Right cardiac atrium (tissue), 5 donors: Measurements from ENCODE around the gene GABRB3. TPM values are rescaled to one million over a fixed set of nuclear protein-coding genes. Genes with fewer than 3 reads are reported as not detected.

Experiments used
- ATAC-seq, 2 donors: fragments of 200-7000 bp; cut with Tn5 transposase; one replicate each; pipeline versions ENCODE4 v1.8.0 to v1.9.1; 2020; ENCODE audit warnings: moderate library complexity in 2 of 2, mild to moderate bottlenecking in 1 of 2
- DNase-seq, 3 donors: peaks; one replicate each; pipeline ENCODE4 v3.0.0-alpha.2; 2020
- H3K27ac ChIP-seq: one replicate; pipeline ENCODE4 v1.5.1; 2013; ENCODE audit warnings: mild to moderate bottlenecking, low read length, control low read depth, moderate library complexity
- H3K27me3 ChIP-seq: one replicate; pipeline ENCODE4 v1.6.1; 2013; ENCODE audit not compliant: control insufficient read depth, insufficient read depth
- H3K4me1 ChIP-seq: one replicate; pipeline ENCODE4 v1.6.1; 2013; ENCODE audit warnings: low read length; ENCODE audit not compliant: control insufficient read depth, insufficient read depth
- H3K4me3 ChIP-seq: one replicate; pipeline ENCODE4 v1.5.1; 2013; ENCODE audit warnings: low read length, control low read depth
- H3K9me3 ChIP-seq: one replicate; pipeline ENCODE4 v1.6.1; 2013; ENCODE audit warnings: low read length; ENCODE audit not compliant: control insufficient read depth
- WGBS: extraction: QIAGEN DNeasy Blood & Tissue Kit; methylation state at CpG from one replicate; pipeline ENCODE4 v1.1.7; 2013; 5-methylcytosine and 5-hydroxymethylcytosine counted together
- intact Hi-C, 4 donors: fragments of 100-400 bp; cut with DNase I; formaldehyde crosslinking; loops; one replicate each; pipeline versions ENCODE4 v1.11.0 to v1.14.0; 2022 to 2023
- polyA plus RNA-seq: library from polyadenylated mRNA; stranded (reverse); fragments of 200-250 nt; gene quantifications from one replicate; pipeline ENCODE4 v1.2.3, GENCODE V29; 2013
- total RNA-seq, 4 donors: library from RNA; stranded (reverse); fragmentation: NEBNext Ultra II Directional; extraction: Animal tissue kit (Norgen Biotek cat#: 25700); gene quantifications; one replicate each; pipeline ENCODE4 v1.2.1, GENCODE V29; 2021
- donor health status: healthy with polysubstance abuse.
- donor health status: DM: no; HTN: yes; CAD: no.
- donor health status: DM: no; HTN: no; CAD: no.
- donor health status: DM: no; HTN: yes; CAD: no; lungs with severe emphysema.
- donor health status: DM: yes; HTN: yes; CAD: no.

The GABRB3 gene
- total and polyA plus RNA-seq, 5 donors: 6.3 to 63.4 (median 27.4) TPM

DNA sequence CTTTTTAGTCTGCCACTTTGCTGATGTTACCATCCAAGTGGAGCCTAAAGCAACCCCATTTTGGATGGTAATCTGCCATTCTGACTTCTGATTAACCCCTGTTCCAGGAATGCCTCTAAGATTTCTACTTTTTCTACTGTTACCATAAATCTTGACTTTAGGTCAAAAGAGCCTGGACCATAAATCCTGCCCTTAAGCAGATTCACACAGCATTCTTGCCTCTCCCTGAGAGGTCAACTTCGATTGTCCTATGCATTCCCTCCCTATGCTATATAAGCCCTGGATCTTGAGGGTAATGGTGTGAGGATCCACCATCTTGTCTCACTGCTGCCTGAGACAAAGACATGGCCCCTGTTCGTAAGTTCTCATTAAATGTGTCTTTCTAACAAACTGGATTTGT is 177.3 kb downstream of the GABRB3 start:
- no peak overlapping the region for H3K4me3 ChIP-seq
- no peaks in the 10 kb centered on the region for H3K9me3 ChIP-seq
- no peak overlapping the region for H3K27ac ChIP-seq
- no peak for DNase-seq
- 40% methylated on average over 2 of the region's 2 CpGs for WGBS
- H3K4me1 ChIP-seq: no peaks in the 10 kb centered on the region
- H3K27me3 ChIP-seq: no peaks in the 10 kb centered on the region
- intact Hi-C loops: no loop called here
- no peak for ATAC-seq

DNA sequence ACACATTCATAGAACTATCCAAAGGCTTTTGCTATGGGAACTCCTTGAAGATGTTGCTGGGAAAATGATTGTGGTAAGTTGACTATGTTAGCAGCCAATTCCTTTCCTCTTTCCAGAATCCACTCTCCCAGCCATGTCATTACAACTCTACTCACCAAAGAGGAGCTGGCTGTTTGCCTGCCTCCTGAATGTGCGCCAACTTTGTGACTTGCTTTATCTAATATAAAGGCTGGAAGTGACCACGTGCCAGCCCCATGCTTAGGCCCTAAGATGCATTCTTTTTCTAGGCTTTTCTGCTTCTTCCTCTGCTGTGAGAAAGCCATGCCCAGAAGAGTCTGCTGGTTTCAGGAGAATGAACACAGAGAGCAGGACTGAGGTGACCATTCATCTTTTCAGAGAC is 182.2 kb downstream of the GABRB3 start:
- Histone ChIP-seq H3K27ac (no peak overlapping the region), H3K9me3 (no peaks in the 10 kb centered on the region), H3K4me1 (no peaks in the 10 kb centered on the region), H3K27me3 (no peaks in the 10 kb centered on the region), H3K4me3 (no peak overlapping the region)
- peak in 2 of 3 donors; percentile 52 to 61 for DNase-seq
- WGBS: 43% methylated on average over 2 of the region's 2 CpGs
- intact Hi-C loops: no loop called here
- ATAC-seq: no peak

DNA sequence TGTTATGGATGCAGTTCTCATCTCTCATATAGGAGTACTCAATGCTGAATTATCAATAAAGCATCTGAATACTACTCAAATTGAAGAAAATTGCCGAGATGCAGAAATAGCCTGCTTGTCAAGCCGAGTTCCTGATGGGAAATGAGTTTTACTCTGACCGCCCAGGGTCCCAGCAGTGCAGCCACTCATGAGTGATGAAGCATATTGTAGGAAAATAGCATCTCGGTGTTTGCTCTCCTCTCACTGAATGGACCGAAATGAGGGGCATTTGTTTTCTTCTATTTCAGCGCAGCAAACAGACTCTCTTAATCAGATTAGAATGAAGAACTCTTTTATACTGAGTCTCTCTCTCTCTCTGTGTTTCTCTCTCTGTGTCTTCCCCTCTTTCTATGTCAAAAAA is 190.0 kb downstream of the GABRB3 start:
- intact Hi-C loops: no loop called here
- Histone ChIP-seq H3K27ac (no peak overlapping the region), H3K4me1 (no peaks in the 10 kb centered on the region), H3K4me3 (no peak overlapping the region), H3K9me3 (no peaks in the 10 kb centered on the region), H3K27me3 (no peaks in the 10 kb centered on the region)
- WGBS: 86% methylated on average over 6 of the region's 6 CpGs
- DNase-seq: no peak
- no peak for ATAC-seq

DNA sequence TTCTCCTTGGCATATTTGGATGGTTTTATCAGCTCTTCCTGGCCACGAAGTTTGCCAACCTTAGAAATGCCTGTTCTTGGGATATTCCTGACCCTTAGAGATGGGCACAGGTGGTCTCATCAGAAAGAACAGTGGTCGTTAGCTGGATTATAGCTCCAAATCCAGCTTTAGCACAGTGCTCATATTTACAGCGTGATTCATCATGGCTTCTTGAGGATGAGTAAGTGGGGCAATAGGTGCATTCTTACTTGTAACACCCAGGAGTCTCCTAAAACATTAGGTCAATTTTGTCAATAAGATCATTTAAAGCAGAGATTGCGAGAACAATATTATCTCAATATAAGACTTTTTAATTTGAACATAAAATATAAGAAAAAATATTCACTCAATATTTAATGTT is 191.9 kb downstream of the GABRB3 start:
- H3K4me1 ChIP-seq: no peaks in the 10 kb centered on the region
- no peak overlapping the region for H3K27ac ChIP-seq
- intact Hi-C loops: no loop called here
- H3K9me3 ChIP-seq: no peaks in the 10 kb centered on the region
- H3K4me3 ChIP-seq: no peak overlapping the region
- H3K27me3 ChIP-seq: no peaks in the 10 kb centered on the region
- ATAC-seq: no peak
- 52% methylated on average over 4 of the region's 4 CpGs for WGBS
- DNase-seq: no peak

- WGBS: 59% methylated on average over 5 of the region's 5 CpGs
- ATAC-seq (no peak), DNase-seq (no peak)
- no peaks in the 10 kb centered on the region for H3K27me3 ChIP-seq
- H3K4me3 ChIP-seq: no peak overlapping the region
- H3K9me3 ChIP-seq: no peaks in the 10 kb centered on the region
- no peak overlapping the region for H3K27ac ChIP-seq
- H3K4me1 ChIP-seq: no peaks in the 10 kb centered on the region
- intact Hi-C loops: loop anchor here in 1 of 4 donors (10.0 kb wide), 1 partner anchor 58 kb away; no protein-coding TSS in a partner anchor
Observed at GRCh38 chr15:26572602-26573350, 200.1 kb downstream of the GABRB3 start.

DNA sequence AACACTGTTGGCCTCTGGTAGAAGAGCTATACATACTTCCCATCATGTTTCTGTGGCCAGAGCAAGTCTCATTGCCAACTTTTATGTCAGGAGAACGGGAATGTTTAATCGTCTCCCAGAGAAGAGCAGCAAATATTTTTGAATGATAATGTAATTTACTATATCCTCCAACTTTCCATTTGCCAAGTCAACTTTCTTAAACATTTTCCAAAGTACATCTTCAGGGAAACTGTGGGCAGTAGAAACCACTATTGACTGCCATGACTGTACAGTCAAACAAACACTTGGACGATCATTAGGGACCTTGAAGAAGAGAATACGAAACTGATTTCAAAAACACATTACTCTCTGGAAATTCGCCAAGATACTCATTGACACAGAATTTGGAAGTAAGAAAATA is 201.5 kb downstream of the GABRB3 start:
- Histone ChIP-seq H3K4me1 (no peaks in the 10 kb centered on the region), H3K27ac (no peak overlapping the region), H3K9me3 (no peaks in the 10 kb centered on the region), H3K4me3 (no peak overlapping the region), H3K27me3 (no peaks in the 10 kb centered on the region)
- intact Hi-C loops: loop anchor here in 1 of 4 donors (10.0 kb wide), 1 partner anchor 57 kb away; no protein-coding TSS in a partner anchor
- ATAC-seq (no peak), DNase-seq (no peak)
- 77% methylated on average over 5 of the region's 5 CpGs for WGBS

DNA sequence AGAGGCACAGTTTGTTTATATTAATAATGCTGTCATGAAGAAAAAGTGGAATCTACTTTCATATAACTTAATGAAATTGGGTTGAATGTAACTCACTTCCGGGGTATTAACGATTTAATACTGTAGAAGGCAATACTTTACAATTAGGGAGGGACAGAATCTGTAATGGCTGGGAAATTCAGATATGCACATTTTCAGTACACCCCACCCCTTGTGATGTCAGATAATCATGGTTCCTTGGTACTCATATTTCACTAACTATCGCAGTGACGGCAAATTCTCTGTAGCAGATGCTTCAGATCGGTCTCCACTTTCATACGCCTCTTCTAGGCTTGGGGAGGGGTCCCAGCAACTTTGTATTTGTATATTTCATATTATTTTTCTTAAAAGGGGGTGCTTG is 207.3 kb downstream of the GABRB3 start:
- WGBS: 87% methylated on average over 6 of the region's 6 CpGs
- ATAC-seq (no peak), DNase-seq (no peak)
- intact Hi-C loops: no loop called here
- no peak overlapping the region for H3K27ac ChIP-seq
- no peaks in the 10 kb centered on the region for H3K27me3 ChIP-seq
- no peak overlapping the region for H3K4me3 ChIP-seq
- no peaks in the 10 kb centered on the region for H3K9me3 ChIP-seq
- no peaks in the 10 kb centered on the region for H3K4me1 ChIP-seq

GRCh38 chr15:26564361-26564760 is 208.5 kb downstream of the GABRB3 start:
- H3K4me3 ChIP-seq: no peak overlapping the region
- H3K27ac ChIP-seq: no peak overlapping the region
- no peaks in the 10 kb centered on the region for H3K9me3 ChIP-seq
- no peaks in the 10 kb centered on the region for H3K27me3 ChIP-seq
- no peak for ATAC-seq
- H3K4me1 ChIP-seq: no peaks in the 10 kb centered on the region
- 81% methylated on average over 6 of the region's 6 CpGs for WGBS
- intact Hi-C loops: no loop called here
- DNase-seq: no peak

DNA sequence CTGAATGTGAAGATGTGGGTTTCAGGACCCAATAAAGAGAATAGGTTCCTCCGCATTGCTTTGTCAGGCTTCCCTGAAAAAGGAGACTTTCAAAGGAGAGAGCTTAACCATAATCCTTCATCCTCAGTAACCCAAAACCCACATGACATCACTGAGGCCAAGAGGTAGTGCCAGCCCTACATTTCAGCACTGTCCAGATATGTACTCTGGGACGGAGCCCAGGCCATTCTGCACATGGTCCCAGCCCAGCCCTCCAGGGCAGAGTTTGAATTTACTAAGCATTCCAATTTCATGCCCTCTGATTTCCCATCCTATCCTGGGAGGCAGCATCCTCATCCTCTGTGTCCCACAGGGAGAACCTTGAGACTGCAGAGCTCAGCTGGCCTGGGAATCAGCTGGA is 210.5 kb downstream of the GABRB3 start:
- peak overlapping the region; percentile 41 for H3K27ac ChIP-seq
- H3K4me1 ChIP-seq: no peaks in the 10 kb centered on the region
- 72% methylated on average over 2 of the region's 2 CpGs for WGBS
- intact Hi-C loops: no loop called here
- DNase-seq (peak in 1 of 3 donors; percentile 28), ATAC-seq (peak; percentile 55 to 78)
- no peaks in the 10 kb centered on the region for H3K9me3 ChIP-seq
- no peaks in the 10 kb centered on the region for H3K27me3 ChIP-seq
- no peak overlapping the region for H3K4me3 ChIP-seq

DNA sequence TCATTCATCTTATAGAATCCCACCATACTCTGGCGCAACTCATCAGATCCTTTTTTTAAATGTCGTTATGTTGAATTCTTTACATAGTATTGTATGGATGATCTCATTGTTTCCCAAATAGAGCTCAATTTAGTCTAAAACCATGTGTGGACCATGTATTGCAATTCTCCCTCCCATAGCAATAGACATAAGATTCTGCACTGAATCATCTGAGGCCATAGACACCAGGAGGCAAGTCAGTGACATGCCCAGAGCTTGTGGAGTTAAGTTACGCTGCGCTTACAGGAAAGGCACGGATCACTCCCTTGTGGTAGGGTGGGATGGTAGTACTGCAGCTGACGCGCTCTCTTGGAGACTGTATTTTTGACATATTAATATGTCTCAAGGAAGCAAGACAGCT is 211.0 kb downstream of the GABRB3 start:
- WGBS: 66% methylated on average over 7 of the region's 7 CpGs
- ATAC-seq (peak in 1 of 2 donors; percentile 12), DNase-seq (no peak)
- no peak overlapping the region for H3K4me3 ChIP-seq
- H3K27ac ChIP-seq: peak overlapping the region; percentile 41
- H3K4me1 ChIP-seq: no peaks in the 10 kb centered on the region
- intact Hi-C loops: no loop called here
- H3K27me3 ChIP-seq: no peaks in the 10 kb centered on the region
- no peaks in the 10 kb centered on the region for H3K9me3 ChIP-seq

- DNase-seq (peak; percentile 28 to 60 (median 51)), ATAC-seq (peak; percentile 93 to 95)
- intact Hi-C loops: no loop called here
- 18% methylated on average over 5 of the region's 5 CpGs for WGBS
- Histone ChIP-seq H3K27ac (no peak overlapping the region), H3K9me3 (no peaks in the 10 kb centered on the region), H3K4me3 (no peak overlapping the region), H3K4me1 (no peaks in the 10 kb centered on the region), H3K27me3 (no peaks in the 10 kb centered on the region)
Observed at GRCh38 chr15:26561130-26561529, 211.7 kb downstream of the GABRB3 start.
